ENCODE data around the gene C22orf15. TPM values are rescaled to one million over a fixed set of nuclear protein-coding genes. Genes with fewer than 3 reads are reported as not detected.

The C22orf15 gene
- total and polyA plus RNA-seq, 9 of the 15 experiments (the other 6 are each of a cell fraction or from before 2014, with no cell fraction given), result 0.07 TPM; not detected in 8

- no peaks in the 10 kb centered on the region for H3K79me2 ChIP-seq (ENCODE audit: control insufficient read depth, insufficient read depth, low read length)
- H3K4me2 ChIP-seq (ENCODE audit: insufficient read depth, low read length), result no peak overlapping the region
- H3K4me3 ChIP-seq, result no peak overlapping the region
- no peak overlapping the region for H3K27ac ChIP-seq (ENCODE audit: extremely low read depth, low read depth, low read length)
- WGBS (ENCODE audit: insufficient coverage, low coverage, missing lambda C conversion rate), result 18% methylated on average over 3 of the region's 3 CpGs
- FAIRE-seq, result no peak
- intact Hi-C loops (cut with micrococcal nuclease) (no loop called here), in situ Hi-C loops (cut with MboI) (no loop called here)
- CTCF ChIA-PET (ENCODE audit: low intra/inter-chr PET ratio), result no interaction called here
- no peak overlapping the region; a peak in 1 of 4 replicates for H3K9ac ChIP-seq (ENCODE audit: insufficient read depth in 1 of 2, low read depth in 2 of 2, low read length in 2 of 2)
- DNase-seq (ENCODE audit: extremely low read depth in 1 of 4, low spot score in 3 of 4), result no peak
- ATAC-seq, result no peak
- H3K9me3 ChIP-seq (replicated peaks; ENCODE audit: control insufficient read depth, insufficient read depth, low read depth, low read length), result no peaks in the 10 kb centered on the region
- no peaks in the 10 kb centered on the region for H3K36me3 ChIP-seq (ENCODE audit: control insufficient read depth, insufficient read depth, low read length)
- H2AFZ ChIP-seq (ENCODE audit: low read depth, low read length), result no peak overlapping the region
- POLR2A ChIA-PET, result interaction anchor here (1.0 to 1.1 kb wide), 2 partner anchors 11 to 588 kb away, joined by 3 to 4 read pairs; no protein-coding TSS in a partner anchor
- TF ChIP-seq ZZZ3 (IDR thresholded peaks at IDR 0.05), result no peak
- no peak for TF ChIP-seq ZBTB8A (IDR thresholded peaks at IDR 0.05; ENCODE audit: partially characterized antibody)
- no peak for TF ChIP-seq FOXM1 (IDR thresholded peaks at IDR 0.05; ENCODE audit: low read depth)
- no peak for TF ChIP-seq FOXM1 (CRISPR knock-in tag; IDR thresholded peaks at IDR 0.05; ENCODE audit: low read depth)
- no peak for TF ChIP-seq SMARCA4 (IDR thresholded peaks at IDR 0.05)
- TF ChIP-seq CAMTA2 (CRISPR knock-in tag; conservative IDR thresholded peaks at IDR 0.05), result no peak
- no peak for TF ChIP-seq GTF2F1 (IDR thresholded peaks at IDR 0.05; ENCODE audit: low read depth, low read length)
- TF ChIP-seq ZNF707 (CRISPR knock-in tag; conservative IDR thresholded peaks at IDR 0.05), result no peak
- TF ChIP-seq NCOR1 (IDR thresholded peaks at IDR 0.05), result no peak
- no peaks in the 10 kb centered on the region for H4K20me1 ChIP-seq (replicated peaks; ENCODE audit: control insufficient read depth, insufficient read depth, low read length)
- H3K27me3 ChIP-seq (ENCODE audit: control insufficient read depth in 2 of 2, insufficient read depth in 2 of 2, low read length in 2 of 2), result no peaks in the 10 kb centered on the region
- H3K4me1 ChIP-seq (replicated peaks in 1 of 2; ENCODE audit: control insufficient read depth in 2 of 2, insufficient read depth in 2 of 2, low read length in 2 of 2), result peaks cover 0 to 25% of the 10 kb centered on the region in 2 experiments; a peak in 2 of 5 replicates
- no TSS peak for BruUV-seq (replicated peaks)
- H3K9me1 ChIP-seq (ENCODE audit: control insufficient read depth, insufficient read depth, low read length), result no peaks in the 10 kb centered on the region
Measured at GRCh38 chr22:23778577-23778900, 15.7 kb downstream of the C22orf15 start.
